ENCODE measurements around the gene PPP1R12A. TPM values are rescaled to one million over a fixed set of nuclear protein-coding genes. Genes with fewer than 3 reads are reported as not detected.
"Not testable (repeated sequence)": the region's sequence is repeated elsewhere in the genome, so short reads cannot be mapped to it uniquely, and the experiment has no call there.

PPP1R12A gene
- total RNA-seq, result 156 TPM

- Histone ChIP-seq H3K4me1 (ENCODE audit: insufficient read depth, low read length) (peaks cover 30% of the 10 kb centered on the region), H3K4me3 (ENCODE audit: low read length) (peak within 1 kb of the TSS; percentile 97), H3K9me3 (ENCODE audit: low read depth, low read length) (no peaks in the 10 kb centered on the region), H3K27me3 (ENCODE audit: insufficient read depth, low read length) (no peaks in the 10 kb centered on the region)
These were observed at the start of gene PPP1R12A for GRCh38 chr12:79935021-79935623. TSS of gene PPP1R12A (minus strand) at chr12:79935097. CDS start at chr12:79934931, 166 bp downstream.

DNA sequence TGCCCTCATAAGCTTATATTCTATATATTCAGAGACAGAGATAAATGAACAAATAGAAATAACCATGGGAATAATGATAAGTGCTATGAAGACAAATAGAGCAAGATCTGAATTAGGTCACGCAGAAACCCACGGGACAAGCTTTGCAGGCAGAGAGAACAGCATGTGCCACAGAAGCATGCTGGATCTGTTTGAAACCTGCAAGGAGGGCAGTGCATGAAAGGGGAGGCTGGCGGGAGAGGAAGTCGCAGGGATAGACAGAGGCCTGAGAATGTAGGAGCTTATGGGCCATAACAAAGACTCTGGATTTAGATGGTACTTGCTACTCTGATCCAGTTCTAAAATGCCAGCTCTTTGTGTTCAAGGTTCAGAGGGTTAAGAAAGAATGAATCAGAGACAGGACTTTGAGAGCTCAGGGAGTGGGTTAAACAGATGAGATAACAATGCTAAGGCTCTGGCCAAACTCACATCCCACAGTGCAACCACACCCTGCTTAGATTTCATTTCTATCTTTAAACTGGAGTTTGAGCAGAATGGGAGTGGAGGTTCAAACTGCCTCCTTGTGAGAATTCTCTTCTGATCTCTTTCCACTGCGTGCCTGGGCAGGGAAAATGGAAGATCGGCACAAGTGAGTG lies 49.2 kb upstream of the PPP1R12A start:
- Histone ChIP-seq H3K9me3 (ENCODE audit: low read depth, low read length) (no peaks in the 10 kb centered on the region), H3K4me1 (ENCODE audit: insufficient read depth, low read length) (no peaks in the 10 kb centered on the region), H3K4me3 (ENCODE audit: low read length) (no peak overlapping the region), H3K27me3 (ENCODE audit: insufficient read depth, low read length) (peaks cover 3% of the 10 kb centered on the region)

GRCh38 chr12:79983492-79983891 lies 48.6 kb upstream of the PPP1R12A start:
- Histone ChIP-seq H3K4me1 (ENCODE audit: insufficient read depth, low read length) (no peaks in the 10 kb centered on the region), H3K27me3 (ENCODE audit: insufficient read depth, low read length) (peaks cover 3% of the 10 kb centered on the region), H3K4me3 (ENCODE audit: low read length) (no peak overlapping the region), H3K9me3 (ENCODE audit: low read depth, low read length) (no peaks in the 10 kb centered on the region)

DNA sequence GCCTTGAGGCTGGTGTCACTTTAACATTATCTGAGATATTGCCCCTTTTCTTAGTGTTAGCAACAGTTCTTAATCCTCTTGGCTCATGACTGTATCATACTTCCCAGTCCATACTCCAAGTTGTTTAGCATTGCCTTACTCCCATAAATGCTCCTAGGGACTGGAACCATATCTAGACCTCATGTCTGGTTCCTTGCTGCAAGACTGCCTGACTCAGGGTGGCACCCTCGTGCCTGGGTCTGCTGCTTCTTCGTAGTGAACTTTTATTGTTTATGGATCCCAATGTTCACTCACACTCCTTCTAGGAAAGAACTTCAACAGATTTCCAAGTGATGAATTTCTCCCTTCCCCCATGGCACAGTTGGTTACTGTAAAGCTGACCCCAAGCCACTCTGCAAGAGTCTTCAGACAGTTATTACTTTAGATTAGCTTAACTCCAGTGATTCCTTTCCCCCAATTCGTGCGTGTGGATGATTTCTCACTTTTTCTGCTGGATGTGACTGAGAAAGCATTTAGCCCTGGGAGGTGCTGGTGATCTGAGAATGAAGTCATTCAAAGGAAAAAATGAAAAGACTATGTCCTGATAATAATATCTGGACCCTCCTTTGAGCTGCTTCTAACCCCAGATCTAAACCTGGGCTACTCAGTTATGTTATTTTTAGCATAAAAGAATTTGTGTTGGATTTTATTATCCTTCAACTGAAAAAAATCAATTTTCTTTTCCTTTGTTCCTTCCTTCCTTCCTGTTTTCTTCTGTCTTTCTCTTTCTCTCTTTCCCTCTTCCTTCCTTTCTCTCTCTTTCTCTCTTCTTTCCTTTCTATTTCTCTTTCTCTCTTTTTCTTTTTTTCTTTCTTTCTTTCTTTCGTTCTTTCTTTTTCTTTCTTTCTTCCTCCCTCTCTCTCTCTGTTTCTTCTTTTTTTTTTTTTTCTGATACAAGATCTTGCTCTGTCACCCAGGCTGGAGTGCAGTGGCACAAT lies 47.5 kb upstream of the PPP1R12A start:
- no peaks in the 10 kb centered on the region for H3K4me1 ChIP-seq (ENCODE audit: insufficient read depth, low read length)
- H3K27me3 ChIP-seq (ENCODE audit: insufficient read depth, low read length), result peaks cover 3% of the 10 kb centered on the region

GRCh38 chr12:79978692-79979091 lies 43.8 kb upstream of the PPP1R12A start:
- Histone ChIP-seq H3K9me3 (ENCODE audit: low read depth, low read length) (no peaks in the 10 kb centered on the region), H3K4me3 (ENCODE audit: low read length) (no peak overlapping the region), H3K4me1 (ENCODE audit: insufficient read depth, low read length) (no peaks in the 10 kb centered on the region), H3K27me3 (ENCODE audit: insufficient read depth, low read length) (peaks cover 6% of the 10 kb centered on the region)

More for the DNA sequence above, 47.5 kb upstream of the PPP1R12A start:
- Histone ChIP-seq H3K4me3 (ENCODE audit: low read length) (no peak overlapping the region), H3K9me3 (ENCODE audit: low read depth, low read length) (no peaks in the 10 kb centered on the region)

- H3K9me3 ChIP-seq (ENCODE audit: low read depth, low read length); H3K27me3 ChIP-seq (ENCODE audit: insufficient read depth, low read length); H3K4me1 ChIP-seq (ENCODE audit: insufficient read depth, low read length); H3K4me3 ChIP-seq (ENCODE audit: low read length): not testable (repeated sequence)
These were observed 43.1 kb upstream of the PPP1R12A start for GRCh38 chr12:79977856-79978460.

GRCh38 chr12:79975143-79975542 lies 40.2 kb upstream of the PPP1R12A start:
- Histone ChIP-seq H3K4me3 (ENCODE audit: low read length) (no peak overlapping the region), H3K27me3 (ENCODE audit: insufficient read depth, low read length) (peaks cover 4% of the 10 kb centered on the region), H3K4me1 (ENCODE audit: insufficient read depth, low read length) (no peaks in the 10 kb centered on the region), H3K9me3 (ENCODE audit: low read depth, low read length) (no peaks in the 10 kb centered on the region)

DNA sequence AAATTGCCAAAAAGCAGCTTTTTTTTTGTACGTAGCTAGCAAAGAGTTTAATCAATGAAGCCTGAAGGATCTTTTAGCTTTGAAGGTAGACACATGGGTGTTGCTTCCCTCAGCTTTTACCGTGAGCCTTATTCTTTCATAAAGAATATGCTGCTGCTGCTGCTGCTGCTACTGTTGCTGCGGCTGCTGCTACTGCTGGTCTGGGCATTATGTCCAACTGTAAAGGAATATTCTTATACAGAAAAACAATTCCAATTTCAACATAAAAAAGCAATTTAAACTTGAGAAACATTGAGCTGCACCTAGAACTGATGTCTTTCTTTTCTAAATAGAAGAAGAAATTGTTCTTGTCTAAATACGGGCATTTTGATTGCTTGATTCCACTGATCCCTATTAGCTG lies 38.9 kb upstream of the PPP1R12A start:
- H3K4me3 ChIP-seq (ENCODE audit: low read length), result no peak overlapping the region
- no peaks in the 10 kb centered on the region for H3K4me1 ChIP-seq (ENCODE audit: insufficient read depth, low read length)
- H3K9me3 ChIP-seq (ENCODE audit: low read depth, low read length), result no peaks in the 10 kb centered on the region
- H3K27me3 ChIP-seq (ENCODE audit: insufficient read depth, low read length), result peaks cover 4% of the 10 kb centered on the region

GRCh38 chr12:79964100-79964627 lies 29.3 kb upstream of the PPP1R12A start:
- Histone ChIP-seq H3K9me3 (ENCODE audit: low read depth, low read length) (no peaks in the 10 kb centered on the region), H3K4me1 (ENCODE audit: insufficient read depth, low read length) (no peaks in the 10 kb centered on the region), H3K27me3 (ENCODE audit: insufficient read depth, low read length) (no peaks in the 10 kb centered on the region), H3K4me3 (ENCODE audit: low read length) (no peak overlapping the region)

- H3K4me1 ChIP-seq (ENCODE audit: insufficient read depth, low read length), result no peaks in the 10 kb centered on the region
- H3K4me3 ChIP-seq (ENCODE audit: low read length), result no peak overlapping the region
- H3K9me3 ChIP-seq (ENCODE audit: low read depth, low read length), result no peaks in the 10 kb centered on the region
- no peaks in the 10 kb centered on the region for H3K27me3 ChIP-seq (ENCODE audit: insufficient read depth, low read length)
These were observed 26.5 kb upstream of the PPP1R12A start for GRCh38 chr12:79961411-79961810.

DNA sequence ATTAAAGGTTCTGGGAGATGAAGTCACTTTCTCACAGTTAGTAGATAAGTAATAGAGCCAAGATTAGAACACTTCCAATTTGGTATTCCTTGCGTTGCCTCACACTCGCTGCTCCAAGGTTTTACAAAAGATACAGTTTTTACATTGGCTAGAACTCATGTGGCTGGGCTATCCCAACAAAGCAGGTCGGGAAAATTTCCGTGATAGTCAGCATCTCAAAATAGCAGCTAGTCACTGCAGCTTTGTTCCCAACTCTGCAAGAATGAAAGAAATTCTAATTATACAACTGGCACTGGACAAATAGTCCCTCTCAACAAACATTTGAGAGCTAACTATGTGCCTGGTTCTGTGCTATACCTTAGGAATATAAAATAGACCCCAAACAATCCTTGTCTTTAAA lies 24.6 kb upstream of the PPP1R12A start:
- H3K9me3 ChIP-seq (ENCODE audit: low read depth, low read length), result peaks cover 11% of the 10 kb centered on the region
- H3K4me1 ChIP-seq (ENCODE audit: insufficient read depth, low read length), result no peaks in the 10 kb centered on the region
- no peaks in the 10 kb centered on the region for H3K27me3 ChIP-seq (ENCODE audit: insufficient read depth, low read length)
- H3K4me3 ChIP-seq (ENCODE audit: low read length), result no peak overlapping the region

DNA sequence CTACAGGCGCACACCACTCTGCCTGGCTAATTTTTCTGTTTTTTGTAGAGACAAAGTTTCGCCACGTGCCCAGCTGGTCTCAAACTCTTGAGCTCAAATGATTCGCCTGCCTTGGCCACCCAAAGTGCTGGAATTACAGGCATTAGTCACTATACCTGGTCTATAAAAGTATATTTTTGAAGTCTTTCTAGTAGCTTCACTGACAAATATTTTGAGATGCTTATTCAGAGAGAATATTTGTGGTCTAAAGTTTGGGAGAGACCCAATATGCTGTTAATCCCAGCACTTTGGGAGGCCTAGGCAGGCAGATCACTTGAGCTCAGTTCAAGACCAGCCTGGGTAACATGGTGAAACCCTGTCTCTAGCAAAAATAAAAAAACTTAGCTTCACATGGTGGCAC lies 22.0 kb upstream of the PPP1R12A start:
- Histone ChIP-seq H3K4me3 (ENCODE audit: low read length) (no peak overlapping the region), H3K27me3 (ENCODE audit: insufficient read depth, low read length) (no peaks in the 10 kb centered on the region), H3K9me3 (ENCODE audit: low read depth, low read length) (peaks cover 12% of the 10 kb centered on the region), H3K4me1 (ENCODE audit: insufficient read depth, low read length) (no peaks in the 10 kb centered on the region)

GRCh38 chr12:79955561-79955960 lies 20.7 kb upstream of the PPP1R12A start:
- Histone ChIP-seq H3K9me3 (ENCODE audit: low read depth, low read length) (peaks cover 12% of the 10 kb centered on the region), H3K4me3 (ENCODE audit: low read length) (no peak overlapping the region), H3K27me3 (ENCODE audit: insufficient read depth, low read length) (no peaks in the 10 kb centered on the region), H3K4me1 (ENCODE audit: insufficient read depth, low read length) (no peaks in the 10 kb centered on the region)

GRCh38 chr12:79954037-79954610 lies 19.2 kb upstream of the PPP1R12A start:
- Histone ChIP-seq H3K4me3 (ENCODE audit: low read length) (no peak overlapping the region), H3K4me1 (ENCODE audit: insufficient read depth, low read length) (no peaks in the 10 kb centered on the region), H3K27me3 (ENCODE audit: insufficient read depth, low read length) (no peaks in the 10 kb centered on the region), H3K9me3 (ENCODE audit: low read depth, low read length) (peaks cover 12% of the 10 kb centered on the region)
